HG02840 (cell line): ENCODE results near the gene AP3D1.

ENCODE experiments used
- ATAC-seq: cut with Tn5 transposase; IDR thresholded peaks from one replicate; pipeline ENCODE4 v1.9.1; 2021; ENCODE audit warnings: mild to moderate bottlenecking, moderate library complexity, moderate number of reproducible peaks; ENCODE audit not compliant: unreplicated experiment, low FRiP score

AP3D1 gene

GRCh38 chr19:2184422-2184975 is 33.1 kb upstream of the AP3D1 start:
- ATAC-seq, result no peak

GRCh38 chr19:2181633-2181997 is 30.2 kb upstream of the AP3D1 start:
- no peak for ATAC-seq

DNA sequence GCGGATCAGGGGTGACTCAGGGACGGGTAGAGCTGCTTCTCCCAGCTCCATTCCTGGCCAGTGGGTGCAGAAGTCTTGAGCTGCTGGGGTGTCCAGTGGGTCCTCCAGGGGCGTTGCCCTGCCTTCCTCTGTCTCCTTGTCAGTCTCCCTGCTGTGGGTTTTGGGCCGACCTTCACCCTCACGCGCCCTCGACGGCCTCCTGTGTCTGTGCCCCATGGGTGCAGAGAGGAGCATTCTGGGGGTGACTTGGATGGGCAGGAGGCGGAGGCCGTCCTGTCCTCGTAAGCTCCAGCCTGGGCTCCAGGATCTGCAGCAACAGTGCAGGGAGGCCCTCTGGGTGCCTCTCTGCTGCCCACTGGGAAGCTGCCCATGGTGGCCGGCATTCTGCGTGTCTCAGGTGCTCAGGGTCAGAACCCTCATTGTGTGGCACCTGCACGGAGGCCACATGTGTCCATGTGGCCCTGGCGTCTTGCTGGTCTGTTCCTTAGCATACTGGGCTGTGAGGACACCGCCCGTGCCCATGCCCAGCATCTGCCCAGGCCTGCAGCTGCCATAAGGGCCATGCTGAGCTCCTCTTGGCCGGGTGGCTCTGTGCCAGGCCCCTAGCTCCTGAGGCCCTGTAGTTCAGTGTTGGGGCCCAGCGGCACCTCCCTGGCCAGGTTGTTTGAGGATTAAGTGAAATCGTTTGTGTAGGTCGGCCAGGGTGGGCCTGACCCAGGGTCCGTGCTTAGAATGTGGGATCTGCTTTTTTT is 29.7 kb upstream of the AP3D1 start:
- no peak for ATAC-seq

DNA sequence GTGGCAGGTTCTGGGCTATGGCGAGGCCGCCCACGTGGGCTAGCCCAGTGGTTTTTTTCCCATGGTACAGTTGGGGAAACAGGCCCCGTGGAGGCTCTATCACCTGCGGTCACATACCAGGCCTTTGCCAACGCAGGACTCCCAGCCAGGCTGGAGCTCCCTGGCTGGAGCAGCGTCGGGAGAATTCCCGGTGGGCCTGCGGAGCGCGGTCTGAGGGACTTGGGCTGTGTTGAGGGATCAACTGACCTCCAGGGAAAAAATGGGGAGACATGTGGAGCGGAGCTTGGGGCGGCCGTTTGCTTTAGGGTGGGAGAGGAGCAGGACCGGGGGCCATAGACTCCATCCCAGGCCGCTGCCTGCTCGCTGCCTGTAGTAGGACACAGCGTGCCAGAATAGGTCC is 28.7 kb upstream of the AP3D1 start:
- no peak for ATAC-seq

- no peak for ATAC-seq
Observed at GRCh38 chr19:2179095-2179494, 27.7 kb upstream of the AP3D1 start.

- no peak for ATAC-seq
Observed at GRCh38 chr19:2176337-2176994, 25.1 kb upstream of the AP3D1 start.

GRCh38 chr19:2175742-2176141 is 24.4 kb upstream of the AP3D1 start:
- no peak for ATAC-seq

GRCh38 chr19:2173767-2174577 is 22.6 kb upstream of the AP3D1 start:
- ATAC-seq, result no peak

- no peak for ATAC-seq
Observed at GRCh38 chr19:2173388-2173766, 22.0 kb upstream of the AP3D1 start.

- no peak for ATAC-seq
Observed at GRCh38 chr19:2171349-2172145, 20.2 kb upstream of the AP3D1 start.

DNA sequence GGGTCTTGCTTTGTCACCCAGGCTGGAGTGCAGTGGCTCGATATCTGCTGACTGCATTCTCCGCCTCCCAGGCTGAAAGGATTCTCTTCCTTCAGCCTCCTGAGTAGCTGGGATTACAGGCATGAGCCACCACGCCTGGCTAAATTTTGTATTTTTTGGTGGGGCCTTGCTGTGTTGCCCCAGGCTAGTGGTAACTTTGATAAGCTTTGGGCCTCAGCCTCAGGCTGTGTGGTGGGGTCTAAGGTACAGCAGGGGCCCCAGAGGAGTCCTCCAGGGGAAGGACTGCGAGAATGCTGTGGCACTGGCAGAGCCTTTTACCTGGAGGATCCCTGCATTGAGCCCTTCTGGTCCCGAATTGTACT is 19.6 kb upstream of the AP3D1 start:
- ATAC-seq, result no peak

GRCh38 chr19:2170219-2170618 is 18.9 kb upstream of the AP3D1 start:
- no peak for ATAC-seq

- peak; percentile 42 for ATAC-seq
Observed at GRCh38 chr19:2168619-2169424, 17.5 kb upstream of the AP3D1 start.

- peak; percentile 26 for ATAC-seq
Observed at GRCh38 chr19:2167896-2168618, 16.7 kb upstream of the AP3D1 start.

- no peak for ATAC-seq
Observed at GRCh38 chr19:2166741-2167738, 15.7 kb upstream of the AP3D1 start.

DNA sequence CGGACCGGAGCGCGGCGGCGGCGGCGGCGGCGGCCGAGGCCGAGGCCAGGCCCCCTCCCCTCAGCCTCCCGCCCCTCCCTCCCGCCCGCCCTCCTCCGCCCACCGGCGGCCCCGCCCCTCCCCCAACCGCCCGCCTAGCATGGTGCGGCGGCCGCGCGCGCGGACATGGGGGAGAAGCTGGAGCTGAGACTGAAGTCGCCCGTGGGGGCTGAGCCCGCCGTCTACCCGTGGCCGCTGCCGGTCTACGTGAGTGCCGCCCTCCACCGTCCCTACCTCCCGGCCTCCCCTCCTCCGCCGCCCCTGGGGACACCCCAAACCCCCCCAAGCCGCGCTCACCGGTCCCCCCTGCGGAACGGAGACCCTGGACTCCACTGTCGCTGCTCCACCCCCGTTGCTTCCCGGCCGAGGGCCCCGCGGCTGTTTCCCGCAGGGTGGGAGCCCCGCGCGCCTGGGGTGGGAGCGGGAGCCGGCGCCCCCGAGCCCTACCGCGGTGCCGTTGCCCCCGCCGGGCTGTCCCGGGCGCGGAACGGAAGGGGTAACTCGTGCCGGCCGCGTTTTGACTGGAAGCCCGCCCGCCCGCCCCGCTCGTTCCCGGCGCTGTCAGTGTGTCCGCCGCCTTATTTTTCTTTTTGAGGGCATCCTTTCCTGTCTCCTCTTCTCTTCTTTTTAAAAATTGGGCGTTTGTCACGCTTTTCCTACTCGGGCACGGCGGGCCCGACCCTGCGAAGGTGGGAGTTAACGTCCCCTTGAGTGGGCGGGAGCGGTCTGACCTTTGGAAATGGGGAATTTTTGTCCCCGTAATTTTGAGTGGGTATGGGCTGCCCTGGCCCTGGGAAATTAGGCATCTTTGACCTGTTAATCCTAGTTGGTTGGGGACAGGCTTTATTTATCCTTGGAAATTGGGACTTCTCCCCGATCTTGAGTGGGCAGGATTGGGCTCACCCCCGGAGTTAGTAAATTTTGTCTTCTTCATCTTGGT is 12.9 kb upstream of the AP3D1 start:
- no peak for ATAC-seq

DNA sequence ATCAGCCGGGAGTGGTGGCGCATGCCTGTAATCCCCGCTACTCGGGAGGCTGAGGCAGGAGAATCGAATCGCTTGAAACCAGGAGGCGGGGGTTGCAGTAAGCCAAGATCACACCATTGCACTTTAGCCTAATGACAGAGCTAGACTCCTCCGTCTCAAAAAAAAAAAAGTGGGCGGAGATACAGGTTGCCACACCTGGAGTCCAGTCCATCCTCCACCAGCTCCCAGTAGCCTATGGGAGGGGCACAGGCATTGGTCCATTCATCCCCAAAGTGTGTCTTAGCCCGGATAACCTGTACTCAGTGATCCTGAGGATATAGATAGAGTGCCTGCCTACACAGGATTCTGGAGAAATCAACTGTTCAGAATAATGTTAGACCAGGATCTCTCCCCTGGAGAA is 9.0 kb upstream of the AP3D1 start:
- no peak for ATAC-seq
